H1 (cell line): ENCODE measurements around the gene PLA2G4D.

Experiments used
- CBX5 ChIP-seq: fragments of 300-800, 300-1000 bp; sonication (generic); IDR thresholded peaks from 2 replicates; pipeline ENCODE4 v1.7.1; 2016; ENCODE audit warnings: antibody characterized with exemption, low read length, low read depth
- CTCF ChIP-seq, 3 experiments: IDR thresholded peaks; 1 replicate in 2 of 3; 2 replicates in 1 of 3; pipeline versions ENCODE4 v1.5.1 to v1.6.1; 2011; ENCODE audit warnings: low read length in 3 of 3, mild to moderate bottlenecking in 3 of 3, inconsistent platforms in 2 of 3, low read depth in 1 of 3, moderate library complexity in 1 of 3; ENCODE audit not compliant: insufficient read depth in 1 of 3; ENCODE audit errors: control extremely low read depth in 1 of 3
- EGR1 ChIP-seq: IDR thresholded peaks from 2 replicates; pipeline ENCODE4 v1.6.1; 2011; ENCODE audit warnings: low read depth, low read length, borderline replicate concordance
- EP300 ChIP-seq, 2 experiments: IDR thresholded peaks; 1 replicate in 1 of 2; 2 replicates in 1 of 2; pipeline ENCODE4 v1.6.1; 2011 to 2012; ENCODE audit warnings: low read depth in 2 of 2, low read length in 2 of 2, mild to moderate bottlenecking in 2 of 2, borderline replicate concordance in 1 of 2, inconsistent platforms in 1 of 2, moderate library complexity in 1 of 2
- EZH2 ChIP-seq: fragments of 200-600 bp; sonication (generic); IDR thresholded peaks from 2 replicates; pipeline ENCODE4 v1.7.1; 2012; ENCODE audit warnings: low read depth, mild to moderate bottlenecking, moderate library complexity, low read length, inconsistent platforms; ENCODE audit not compliant: severe bottlenecking
- HDAC2 ChIP-seq, 2 experiments: fragments of 300-600 bp in 1 of 2; sonication (generic) in 1 of 2; IDR thresholded peaks; 2 replicates each; pipeline ENCODE4 v1.6.1; 2011 to 2012; ENCODE audit warnings: low read depth in 2 of 2, low read length in 2 of 2, mild to moderate bottlenecking in 2 of 2, moderate library complexity in 2 of 2, borderline replicate concordance in 1 of 2, inconsistent platforms in 1 of 2
- HDAC6 ChIP-seq: IDR thresholded peaks from one replicate; pipeline ENCODE4 v1.7.1; 2012; ENCODE audit warnings: low read depth, mild to moderate bottlenecking, inconsistent platforms, low read length, moderate library complexity
- POLR2A ChIP-seq, 2 experiments: IDR thresholded peaks; 1 replicate in 1 of 2; 2 replicates in 1 of 2; pipeline ENCODE4 v1.6.1; 2011; ENCODE audit warnings: low read depth in 2 of 2, low read length in 2 of 2, mild to moderate bottlenecking in 2 of 2; ENCODE audit errors: control extremely low read depth in 1 of 2
- RFX5 ChIP-seq: IDR thresholded peaks from 2 replicates; pipeline ENCODE4 v1.6.1; 2011; ENCODE audit warnings: low read depth, low read length, improper control_type of control experiment, borderline replicate concordance
- RXRA ChIP-seq: IDR thresholded peaks from 2 replicates; pipeline ENCODE4 v1.6.1; 2011; ENCODE audit warnings: low read depth, mild to moderate bottlenecking, low read length, moderate library complexity; ENCODE audit not compliant: insufficient read depth
- SP1 ChIP-seq: IDR thresholded peaks from 2 replicates; pipeline ENCODE4 v1.6.1; 2011; ENCODE audit warnings: low read depth, low read length
- SRF ChIP-seq: IDR thresholded peaks from 2 replicates; pipeline ENCODE4 v1.6.1; 2011; ENCODE audit warnings: mild to moderate bottlenecking, low read depth, low read length, moderate library complexity
- SUZ12 ChIP-seq: fragments of 200-600 bp; sonication (generic); IDR thresholded peaks from 2 replicates; pipeline ENCODE4 v1.6.1; 2012; ENCODE audit warnings: mild to moderate bottlenecking, inconsistent platforms, low read length, moderate library complexity, mixed read lengths
- TAF1 ChIP-seq: IDR thresholded peaks from 2 replicates; pipeline ENCODE4 v1.6.1; 2011; ENCODE audit warnings: mild to moderate bottlenecking, low read depth, low read length

- no peak for TF ChIP-seq POLR2A (IDR thresholded peaks at IDR 0.05; ENCODE audit: control extremely low read depth in 1 of 2, low read depth in 2 of 2, low read length in 2 of 2)
- no peak for TF ChIP-seq CTCF (IDR thresholded peaks at IDR 0.05; ENCODE audit: control extremely low read depth in 1 of 3, insufficient read depth in 1 of 3, low read depth in 1 of 3, low read length in 3 of 3)
- TF ChIP-seq TAF1 = no peak
- TF ChIP-seq RXRA = no peak
- TF ChIP-seq EZH2 = no peak
- TF ChIP-seq EP300 (IDR thresholded peaks at IDR 0.05; ENCODE audit: borderline replicate concordance in 1 of 2, low read depth in 2 of 2, low read length in 2 of 2) = no peak
- no peak for TF ChIP-seq EGR1
- no peak for TF ChIP-seq HDAC2 (IDR thresholded peaks at IDR 0.05; ENCODE audit: borderline replicate concordance in 1 of 2, low read depth in 2 of 2, low read length in 2 of 2)
- TF ChIP-seq SP1 = no peak
- no peak for TF ChIP-seq SRF
- no peak for TF ChIP-seq RFX5
- no peak for TF ChIP-seq HDAC6
- no peak for TF ChIP-seq SUZ12
- TF ChIP-seq CBX5 = no peak
Measured at GRCh38 chr15:42102646-42103235, 8.4 kb upstream of the PLA2G4D start.
